ENCODE data around the gene SUFU. TPM values are rescaled to one million over a fixed set of nuclear protein-coding genes. Genes with fewer than 3 reads are reported as not detected.

Gene SUFU
- total RNA-seq, 1 donor from 2014 or later: 14.3 TPM

DNA sequence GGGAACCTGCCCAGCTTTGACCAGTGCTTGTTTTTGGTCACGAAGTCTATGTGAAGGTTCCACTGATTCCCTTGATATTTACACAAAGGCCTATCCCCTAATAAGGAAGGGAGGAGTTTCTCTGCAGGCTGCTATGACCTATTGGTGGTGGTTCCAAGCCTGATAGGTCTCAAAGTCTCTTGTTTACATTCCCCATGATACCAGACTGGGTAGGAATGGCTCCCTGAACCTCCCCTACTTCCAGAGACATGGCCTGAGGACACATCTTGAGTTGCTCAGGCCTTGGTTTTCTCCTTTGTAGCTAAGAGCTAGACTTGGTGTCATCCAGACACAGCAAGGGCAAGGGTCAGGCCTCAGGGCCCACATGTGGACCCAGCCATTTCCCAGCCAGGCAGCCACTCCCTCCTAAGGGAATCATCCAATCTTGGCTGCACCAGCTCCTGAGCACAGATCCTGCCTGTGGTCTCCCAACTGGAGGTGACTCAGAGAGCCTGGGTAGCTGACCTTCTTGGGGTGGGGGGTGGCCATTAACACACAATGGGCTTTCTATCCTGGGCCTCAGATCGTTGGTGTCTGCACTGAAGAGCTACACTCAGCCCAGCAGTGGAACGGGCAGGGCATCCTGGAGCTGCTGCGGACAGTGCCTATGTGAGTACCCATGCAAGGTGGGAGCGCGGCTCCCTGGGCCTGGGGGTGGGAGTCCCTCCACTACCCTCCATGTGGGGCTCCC lies 89.5 kb downstream of the SUFU start:
- DNase-seq: no peak
- peaks cover 32% of the 10 kb centered on the region for H3K4me1 ChIP-seq

DNA sequence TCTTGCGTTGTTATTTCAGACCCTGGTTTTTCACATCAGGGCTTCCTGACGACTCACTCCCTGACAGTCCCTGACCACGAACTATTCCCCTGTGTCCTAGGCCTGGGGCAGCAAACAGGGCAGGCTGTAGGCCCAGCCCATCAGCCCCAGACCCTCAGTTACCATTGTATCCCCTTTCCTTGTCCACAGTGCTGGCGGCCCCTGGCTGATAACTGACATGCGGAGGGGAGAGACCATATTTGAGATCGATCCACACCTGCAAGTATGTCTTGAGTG lies 90.0 kb downstream of the SUFU start:
- Histone ChIP-seq H3K9me3 (no peaks in the 10 kb centered on the region), H3K36me3 (peaks cover 41% of the 10 kb centered on the region), H3K4me1 (peaks cover 37% of the 10 kb centered on the region), H3K27me3 (ENCODE audit: low read depth) (no peaks in the 10 kb centered on the region), H3K27ac (no peak overlapping the region), H3K4me3 (no peak overlapping the region)
- TF ChIP-seq, protein P1, sequence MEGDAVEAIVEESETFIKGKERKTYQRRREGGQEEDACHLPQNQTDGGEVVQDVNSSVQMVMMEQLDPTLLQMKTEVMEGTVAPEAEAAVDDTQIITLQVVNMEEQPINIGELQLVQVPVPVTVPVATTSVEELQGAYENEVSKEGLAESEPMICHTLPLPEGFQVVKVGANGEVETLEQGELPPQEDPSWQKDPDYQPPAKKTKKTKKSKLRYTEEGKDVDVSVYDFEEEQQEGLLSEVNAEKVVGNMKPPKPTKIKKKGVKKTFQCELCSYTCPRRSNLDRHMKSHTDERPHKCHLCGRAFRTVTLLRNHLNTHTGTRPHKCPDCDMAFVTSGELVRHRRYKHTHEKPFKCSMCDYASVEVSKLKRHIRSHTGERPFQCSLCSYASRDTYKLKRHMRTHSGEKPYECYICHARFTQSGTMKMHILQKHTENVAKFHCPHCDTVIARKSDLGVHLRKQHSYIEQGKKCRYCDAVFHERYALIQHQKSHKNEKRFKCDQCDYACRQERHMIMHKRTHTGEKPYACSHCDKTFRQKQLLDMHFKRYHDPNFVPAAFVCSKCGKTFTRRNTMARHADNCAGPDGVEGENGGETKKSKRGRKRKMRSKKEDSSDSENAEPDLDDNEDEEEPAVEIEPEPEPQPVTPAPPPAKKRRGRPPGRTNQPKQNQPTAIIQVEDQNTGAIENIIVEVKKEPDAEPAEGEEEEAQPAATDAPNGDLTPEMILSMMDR (IDR thresholded peaks at IDR 0.05): no peak
- DNase-seq: no peak
- intact Hi-C loops (cut with DNase I): no loop called here
- no peak for ATAC-seq

More for the DNA sequence above, 89.5 kb downstream of the SUFU start:
- TF ChIP-seq, protein P1 (IDR thresholded peaks at IDR 0.05): no peak
- Histone ChIP-seq H3K27me3 (ENCODE audit: low read depth) (no peaks in the 10 kb centered on the region), H3K36me3 (peaks cover 37% of the 10 kb centered on the region), H3K27ac (no peak overlapping the region), H3K9me3 (no peaks in the 10 kb centered on the region), H3K4me3 (no peak overlapping the region)
- intact Hi-C loops (cut with DNase I): no loop called here
- no peak for ATAC-seq

DNA sequence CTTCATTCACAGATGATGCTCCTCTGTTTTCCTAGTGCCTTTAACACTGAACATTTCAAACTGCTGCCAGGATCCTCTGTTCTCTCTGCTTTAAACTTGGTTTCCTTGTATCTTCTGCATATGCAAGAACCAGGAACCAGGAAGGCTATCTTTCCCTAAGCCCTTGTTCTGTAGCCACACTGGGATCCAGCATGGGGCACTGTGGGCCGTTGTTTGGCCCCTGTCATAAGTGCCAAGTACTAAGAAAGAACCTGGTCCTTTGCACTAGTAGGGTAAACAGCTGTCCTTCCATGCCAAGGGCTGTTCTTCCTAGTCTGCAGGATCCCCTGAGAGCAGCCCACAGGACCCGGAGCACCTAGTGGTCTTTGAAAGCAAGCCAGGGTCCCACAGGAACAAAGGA lies 91.5 kb downstream of the SUFU start:
- ATAC-seq: no peak
- peaks cover 53% of the 10 kb centered on the region for H3K4me1 ChIP-seq
- H3K36me3 ChIP-seq: peaks cover 55% of the 10 kb centered on the region
- DNase-seq: no peak
- H3K27me3 ChIP-seq (ENCODE audit: low read depth): no peaks in the 10 kb centered on the region
- intact Hi-C loops (cut with DNase I): no loop called here
- TF ChIP-seq, protein P1 (IDR thresholded peaks at IDR 0.05): no peak
- no peak overlapping the region for H3K27ac ChIP-seq
- no peak overlapping the region for H3K4me3 ChIP-seq
- H3K9me3 ChIP-seq: no peaks in the 10 kb centered on the region

DNA sequence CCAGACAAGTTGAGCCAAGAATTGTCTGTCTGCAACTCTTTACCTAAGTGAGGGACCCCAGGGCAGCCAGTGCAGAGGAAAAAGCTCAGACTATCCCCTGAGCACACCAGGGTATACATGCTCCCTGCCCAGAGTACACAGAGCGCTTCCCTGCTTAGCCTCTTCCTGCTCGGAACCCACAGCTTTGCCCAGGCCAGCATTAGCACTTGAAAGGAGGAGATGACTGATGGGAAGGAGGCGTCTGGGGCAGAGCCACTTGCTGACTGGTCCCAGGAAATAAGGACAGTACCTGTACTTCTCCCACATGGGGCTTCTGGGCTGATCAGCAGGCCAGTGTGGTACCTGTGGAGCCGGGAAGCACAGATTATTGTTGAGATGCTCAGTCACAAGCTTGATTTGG lies 92.1 kb downstream of the SUFU start:
- ATAC-seq (no peak), DNase-seq (no peak)
- intact Hi-C loops (cut with DNase I): no loop called here
- Histone ChIP-seq H3K4me3 (no peak overlapping the region), H3K9me3 (no peaks in the 10 kb centered on the region), H3K27ac (peak overlapping the region; percentile 12), H3K4me1 (peaks cover 59% of the 10 kb centered on the region), H3K27me3 (ENCODE audit: low read depth) (no peaks in the 10 kb centered on the region), H3K36me3 (peaks cover 59% of the 10 kb centered on the region)
- TF ChIP-seq, protein P1 (IDR thresholded peaks at IDR 0.05): no peak

DNA sequence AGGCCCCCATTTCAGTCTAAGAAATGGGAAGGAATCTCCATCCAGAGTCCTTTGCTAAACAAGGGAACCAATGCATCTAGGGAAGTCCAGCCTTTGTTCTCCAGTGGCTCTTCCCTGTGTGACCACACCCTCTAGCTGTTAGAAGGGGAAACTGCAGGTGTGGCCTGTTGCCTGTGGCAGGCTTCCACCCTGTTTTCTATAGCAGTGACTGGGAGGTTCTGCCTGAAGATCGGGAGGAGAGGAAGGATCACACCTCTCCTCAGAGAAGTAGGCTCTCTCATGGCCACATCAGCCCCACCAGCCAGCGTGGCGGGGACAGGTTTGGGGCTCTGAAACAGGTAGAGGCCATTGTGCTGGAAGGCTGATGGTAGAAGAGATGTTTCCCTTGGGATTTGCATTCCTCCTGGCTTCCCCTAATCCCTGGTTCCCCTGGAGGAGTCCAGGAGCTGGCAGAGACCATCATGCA lies 92.8 kb downstream of the SUFU start:
- H3K4me3 ChIP-seq: no peak overlapping the region
- no peak for DNase-seq
- peaks cover 63% of the 10 kb centered on the region for H3K36me3 ChIP-seq
- no peaks in the 10 kb centered on the region for H3K9me3 ChIP-seq
- peak overlapping the region; percentile 12 for H3K27ac ChIP-seq
- intact Hi-C loops (cut with DNase I): no loop called here
- peaks cover 65% of the 10 kb centered on the region for H3K4me1 ChIP-seq
- TF ChIP-seq, protein P1 (IDR thresholded peaks at IDR 0.05): peak; percentile 79
- no peaks in the 10 kb centered on the region for H3K27me3 ChIP-seq (ENCODE audit: low read depth)
- peak; percentile 68 to 77 for ATAC-seq
